HG02870 (cell line): ENCODE measurements around the gene C2CD3.

Experiments used
- ATAC-seq: cut with Tn5 transposase; IDR thresholded peaks from one replicate; pipeline ENCODE4 v1.9.1; 2021; ENCODE audit warnings: mild to moderate bottlenecking, moderate library complexity; ENCODE audit not compliant: unreplicated experiment

Gene C2CD3

DNA sequence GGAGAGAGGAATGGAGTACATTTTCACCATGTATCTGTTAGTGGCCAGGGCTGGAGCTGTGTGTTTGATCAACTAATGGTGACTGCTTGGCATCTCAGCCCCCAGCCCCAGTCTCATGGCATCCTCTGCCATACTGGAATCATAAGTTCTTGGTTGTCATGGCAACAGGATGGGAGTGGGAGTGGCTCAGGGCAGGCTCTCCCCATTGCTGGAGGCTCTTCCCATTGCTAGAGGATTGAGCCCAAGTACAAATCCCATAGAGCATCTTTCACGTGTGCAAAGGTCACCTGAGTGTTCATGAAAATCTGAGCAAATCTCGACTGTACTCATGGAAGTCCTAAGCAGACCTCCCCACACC is 205.1 kb downstream of the C2CD3 start:
- no peak for ATAC-seq

GRCh38 chr11:73965076-73965763 is 205.6 kb downstream of the C2CD3 start:
- ATAC-seq = no peak

- ATAC-seq = no peak
Measured at GRCh38 chr11:73963861-73964260, 206.9 kb downstream of the C2CD3 start.
